ENCODE measurements around the gene HOGA1.

- TF ChIP-seq POLR2AphosphoS5 (IDR thresholded peaks at IDR 0.05; ENCODE audit: borderline replicate concordance, low read depth, low read length) = no peak
- TF ChIP-seq EZH2 (IDR thresholded peaks at IDR 0.05) = no peak
- TF ChIP-seq FOXP2 (optimal IDR thresholded peaks at IDR 0.05; ENCODE audit: control extremely low read depth, extremely low read length, insufficient read depth) = no peak
Measured at GRCh38 chr10:97577701-97578100, 6.5 kb upstream of the HOGA1 start.
